ENCODE results near the gene ANO2. TPM values are rescaled to one million over a fixed set of nuclear protein-coding genes. Genes with fewer than 3 reads are reported as not detected.
"Not testable (repeated sequence)": the region's sequence is repeated elsewhere in the genome, so short reads cannot be mapped to it uniquely, and the experiment has no call there.

The ANO2 gene
- total RNA-seq, 2 donors from 2014 or later: 2.8 to 9.3 TPM

- no peaks in the 10 kb centered on the region for H3K4me1 ChIP-seq
- DNase-seq (ENCODE audit: low spot score): no peak
- H3K9me3 ChIP-seq: peaks cover 0 to 24% of the 10 kb centered on the region in 2 donors
- no peak overlapping the region for H3K4me3 ChIP-seq
- no peak for TF ChIP-seq CTCF (IDR thresholded peaks at IDR 0.05)
- no peak overlapping the region for H3K27ac ChIP-seq
- H3K36me3 ChIP-seq: no peaks in the 10 kb centered on the region
- H3K27me3 ChIP-seq: no peaks in the 10 kb centered on the region
Measured at GRCh38 chr12:5546616-5547015, 398.4 kb downstream of the ANO2 start.

- TF ChIP-seq CTCF (IDR thresholded peaks at IDR 0.05): no peak
- Histone ChIP-seq H3K36me3 (no peaks in the 10 kb centered on the region), H3K4me3 (no peak overlapping the region), H3K27me3 (no peaks in the 10 kb centered on the region), H3K27ac (no peak overlapping the region), H3K9me3 (no peaks in the 10 kb centered on the region), H3K4me1 (no peaks in the 10 kb centered on the region)
- no peak for DNase-seq (ENCODE audit: low spot score)
Measured at GRCh38 chr12:5537771-5538170, 407.3 kb downstream of the ANO2 start.

GRCh38 chr12:5537026-5537615 lies 407.9 kb downstream of the ANO2 start:
- not testable (repeated sequence) for H3K4me3 ChIP-seq; H3K27me3 ChIP-seq; H3K36me3 ChIP-seq; H3K4me1 ChIP-seq; H3K9me3 ChIP-seq; H3K27ac ChIP-seq; DNase-seq (ENCODE audit: low spot score)

- no peaks in the 10 kb centered on the region for H3K9me3 ChIP-seq
- no peak for TF ChIP-seq CTCF (IDR thresholded peaks at IDR 0.05)
- no peaks in the 10 kb centered on the region for H3K36me3 ChIP-seq
- no peaks in the 10 kb centered on the region for H3K27me3 ChIP-seq
- no peak for DNase-seq (ENCODE audit: low spot score)
- no peak overlapping the region for H3K27ac ChIP-seq
- H3K4me3 ChIP-seq: no peak overlapping the region
- H3K4me1 ChIP-seq: no peaks in the 10 kb centered on the region
Measured at GRCh38 chr12:5535541-5535940, 409.5 kb downstream of the ANO2 start.

- no peak for DNase-seq (ENCODE audit: low spot score)
Measured at GRCh38 chr12:5534426-5535199, 410.4 kb downstream of the ANO2 start.

More at GRCh38 chr12:5534426-5535199, 410.4 kb downstream of the ANO2 start:
- Histone ChIP-seq H3K4me3 (no peak overlapping the region), H3K27me3 (no peaks in the 10 kb centered on the region), H3K9me3 (no peaks in the 10 kb centered on the region), H3K36me3 (no peaks in the 10 kb centered on the region), H3K27ac (no peak overlapping the region), H3K4me1 (no peaks in the 10 kb centered on the region)
- no peak for TF ChIP-seq CTCF (IDR thresholded peaks at IDR 0.05)

Measured in right atrium auricular region (tissue), 2 donors.